Gastroesophageal sphincter (tissue), 4 donors: ENCODE measurements around the gene MTSS2. TPM values are rescaled to one million over a fixed set of nuclear protein-coding genes. Genes with fewer than 3 reads are reported as not detected.

ENCODE experiments used
- ATAC-seq: fragments of 150-250 bp; one replicate; pipeline ENCODE4 v1.9.1; 2016; ENCODE audit warnings: mild to moderate bottlenecking, moderate library complexity
- H3K27ac ChIP-seq, 4 donors: fragments of 200-600 bp; sonication (generic) in 3 of 4; 1 replicate in 3 of 4; 2 replicates in 1 of 4; pipeline ENCODE4 v1.5.1; 2016 to 2019
- H3K27me3 ChIP-seq: fragments of 200-600 bp; sonication (generic); one replicate; pipeline ENCODE4 v1.5.1; 2019
- H3K36me3 ChIP-seq, 2 donors: fragments of 200-600 bp; sonication (generic); one replicate each; pipeline ENCODE4 v1.5.1; 2019; ENCODE audit warnings: control low read depth in 1 of 2
- H3K4me1 ChIP-seq, 3 donors: fragments of 200-600 bp; sonication (generic); 1 replicate in 2 of 3; 2 replicates in 1 of 3; pipeline ENCODE4 v1.5.1; 2016 to 2019; ENCODE audit warnings: control low read depth in 2 of 3
- H3K4me3 ChIP-seq, 2 donors: fragments of 200-600 bp; sonication (generic); one replicate each; pipeline ENCODE4 v1.5.1; 2019; ENCODE audit warnings: mild to moderate bottlenecking in 1 of 2, moderate library complexity in 1 of 2
- H3K9me3 ChIP-seq, 3 donors: fragments of 200-600 bp; sonication (generic); one replicate each; pipeline ENCODE4 v1.5.1; 2017 to 2019; ENCODE audit warnings: control low read depth in 2 of 3
- EP300 ChIP-seq: sonication (generic); formaldehyde crosslinking; IDR thresholded peaks from one replicate; pipeline ENCODE4 v1.6.1; 2017; ENCODE audit warnings: antibody characterized with exemption, mild to moderate bottlenecking
- POLR2A ChIP-seq, 2 donors: fragments of 450-650 bp; IDR thresholded peaks; one replicate each; pipeline ENCODE4 v1.6.1; 2017; ENCODE audit warnings: antibody characterized with exemption in 2 of 2, mild to moderate bottlenecking in 2 of 2, moderate library complexity in 1 of 2
- POLR2AphosphoS5 ChIP-seq: sonication (generic); formaldehyde crosslinking; IDR thresholded peaks from one replicate; pipeline ENCODE4 v1.6.1; 2017; ENCODE audit warnings: antibody characterized with exemption
- WGBS, 2 donors: methylation state at CpG; one replicate each; pipeline ENCODE4 v1.1.5; 2018; ENCODE audit warnings: low coverage in 1 of 2; 5-methylcytosine and 5-hydroxymethylcytosine counted together
- total RNA-seq, 4 donors: library from RNA; depleted of rRNA; stranded (reverse); fragments of >200 nt; gene quantifications; one replicate each; pipeline ENCODE4 v1.1.0, GENCODE V29; 2016
- TF ChIP-seq, protein P1 (sequence below), 4 experiments: fragments of 200-600 bp in 2 of 4; fragments of 450-650 bp in 2 of 4; sonication (generic) in 1 of 4; IDR thresholded peaks; one replicate each; pipeline ENCODE4 v1.5.1; 2017 to 2019; ENCODE audit warnings: antibody characterized with exemption in 4 of 4, mild to moderate bottlenecking in 2 of 4, moderate library complexity in 2 of 4

MTSS2 gene
- total RNA-seq, 4 donors from 2014 or later: 70.9 to 234 (median 85.9) TPM

DNA sequence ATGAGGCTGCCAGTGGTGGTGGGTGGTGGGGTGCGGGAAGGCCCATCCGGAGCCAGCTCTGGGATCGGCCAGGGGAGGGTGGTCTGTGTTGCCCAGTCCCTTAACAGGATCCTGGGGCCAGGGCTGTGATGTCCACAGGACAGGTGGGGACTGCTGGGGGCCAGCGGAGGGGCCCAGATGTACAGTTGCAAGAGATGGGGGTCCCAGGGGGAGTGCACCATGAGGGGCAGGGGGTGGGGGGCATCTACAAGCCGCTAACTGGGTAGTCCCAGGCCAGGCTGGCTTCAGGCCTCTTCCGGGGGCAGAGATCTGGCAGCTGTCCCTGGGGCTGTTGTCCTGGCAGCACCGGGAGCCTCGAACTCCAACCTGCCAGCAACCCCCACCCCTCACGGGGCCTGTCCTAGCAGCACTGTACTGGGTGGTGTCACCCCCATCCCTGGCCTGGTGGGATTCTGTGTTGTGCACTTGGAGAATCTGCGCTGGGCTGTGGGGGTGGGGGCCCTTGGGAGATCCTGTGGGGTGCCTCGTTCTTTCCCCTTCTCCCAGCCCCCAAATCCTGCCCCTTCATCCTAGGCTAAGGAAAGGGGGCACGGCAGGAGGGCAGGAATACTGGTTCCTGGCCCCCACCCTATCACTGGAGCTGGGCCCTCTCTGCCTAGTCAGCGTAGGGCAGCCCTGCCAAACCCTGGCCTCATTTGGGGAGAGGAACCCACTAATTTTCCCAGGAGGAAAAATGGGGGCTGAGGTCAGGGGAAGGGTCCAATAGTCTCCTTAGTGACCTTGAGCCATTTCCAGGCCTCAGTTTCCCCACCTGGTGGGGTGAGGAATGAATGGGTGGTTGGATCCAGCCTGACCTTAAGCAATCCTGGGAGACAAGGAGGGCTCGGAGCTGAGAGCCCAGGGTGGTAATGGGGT is 1.4 kb downstream of the MTSS2 start:
- no peaks in the 10 kb centered on the region for H3K9me3 ChIP-seq
- peak overlapping the region; percentile 61 to 91 for H3K4me3 ChIP-seq
- no peaks in the 10 kb centered on the region for H3K27me3 ChIP-seq
- H3K27ac ChIP-seq: peak overlapping the region; percentile 71 to 98 (median 97)
- 0% methylated on average over 1 of the region's 14 CpGs for WGBS, 2 donors
- no peak for ATAC-seq
- TF ChIP-seq POLR2AphosphoS5 (no peak), EP300 (no peak), POLR2A (IDR thresholded peaks at IDR 0.05) (no peak)
- TF ChIP-seq, protein P1, sequence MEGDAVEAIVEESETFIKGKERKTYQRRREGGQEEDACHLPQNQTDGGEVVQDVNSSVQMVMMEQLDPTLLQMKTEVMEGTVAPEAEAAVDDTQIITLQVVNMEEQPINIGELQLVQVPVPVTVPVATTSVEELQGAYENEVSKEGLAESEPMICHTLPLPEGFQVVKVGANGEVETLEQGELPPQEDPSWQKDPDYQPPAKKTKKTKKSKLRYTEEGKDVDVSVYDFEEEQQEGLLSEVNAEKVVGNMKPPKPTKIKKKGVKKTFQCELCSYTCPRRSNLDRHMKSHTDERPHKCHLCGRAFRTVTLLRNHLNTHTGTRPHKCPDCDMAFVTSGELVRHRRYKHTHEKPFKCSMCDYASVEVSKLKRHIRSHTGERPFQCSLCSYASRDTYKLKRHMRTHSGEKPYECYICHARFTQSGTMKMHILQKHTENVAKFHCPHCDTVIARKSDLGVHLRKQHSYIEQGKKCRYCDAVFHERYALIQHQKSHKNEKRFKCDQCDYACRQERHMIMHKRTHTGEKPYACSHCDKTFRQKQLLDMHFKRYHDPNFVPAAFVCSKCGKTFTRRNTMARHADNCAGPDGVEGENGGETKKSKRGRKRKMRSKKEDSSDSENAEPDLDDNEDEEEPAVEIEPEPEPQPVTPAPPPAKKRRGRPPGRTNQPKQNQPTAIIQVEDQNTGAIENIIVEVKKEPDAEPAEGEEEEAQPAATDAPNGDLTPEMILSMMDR (IDR thresholded peaks at IDR 0.05): no peak
- peaks cover 0 to 91% (median 78%) of the 10 kb centered on the region in 3 donors for H3K4me1 ChIP-seq
- peaks cover 0 to 4% of the 10 kb centered on the region in 2 donors for H3K36me3 ChIP-seq

DNA sequence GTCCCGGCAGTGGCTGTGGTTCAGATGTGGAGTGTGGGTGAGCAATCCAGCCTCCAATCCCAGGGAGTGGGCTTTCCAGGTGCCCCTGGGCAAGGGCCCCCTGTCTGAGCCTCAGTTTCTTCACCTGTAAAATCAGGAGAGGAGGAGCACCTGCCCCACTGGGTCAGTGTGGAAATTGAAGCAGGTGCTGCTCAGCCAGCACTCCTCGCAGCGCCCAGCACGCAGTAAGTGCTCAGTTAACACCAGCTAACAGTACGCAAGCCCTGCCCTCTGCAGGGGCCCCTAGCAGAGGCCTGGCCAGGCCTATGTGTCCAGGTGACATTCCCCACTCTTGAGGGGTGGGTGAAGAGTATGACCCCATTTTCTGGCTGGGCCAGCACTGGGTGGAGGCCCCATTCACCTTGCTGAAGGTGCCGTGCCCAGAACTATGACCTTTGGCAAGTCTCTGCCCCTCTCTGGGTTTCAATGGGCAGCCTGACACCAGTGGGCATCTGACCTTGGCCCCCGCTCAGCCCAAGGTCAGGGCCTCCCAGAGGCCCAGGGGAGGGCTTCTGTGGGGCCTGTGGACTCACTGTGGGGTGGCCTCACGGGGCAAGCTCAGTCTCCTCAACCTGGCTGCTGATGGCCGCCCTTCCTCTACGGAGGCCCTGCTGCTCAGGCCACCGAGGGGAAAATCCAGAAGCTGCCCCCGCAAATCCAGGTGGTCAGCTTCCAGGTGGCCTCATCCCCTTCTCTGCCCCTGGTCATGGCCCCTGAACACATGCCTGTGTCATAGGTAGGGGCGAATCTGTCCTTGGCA is 2.5 kb downstream of the MTSS2 start:
- ATAC-seq: no peak
- peak overlapping the region; percentile 71 to 98 (median 97) for H3K27ac ChIP-seq

DNA sequence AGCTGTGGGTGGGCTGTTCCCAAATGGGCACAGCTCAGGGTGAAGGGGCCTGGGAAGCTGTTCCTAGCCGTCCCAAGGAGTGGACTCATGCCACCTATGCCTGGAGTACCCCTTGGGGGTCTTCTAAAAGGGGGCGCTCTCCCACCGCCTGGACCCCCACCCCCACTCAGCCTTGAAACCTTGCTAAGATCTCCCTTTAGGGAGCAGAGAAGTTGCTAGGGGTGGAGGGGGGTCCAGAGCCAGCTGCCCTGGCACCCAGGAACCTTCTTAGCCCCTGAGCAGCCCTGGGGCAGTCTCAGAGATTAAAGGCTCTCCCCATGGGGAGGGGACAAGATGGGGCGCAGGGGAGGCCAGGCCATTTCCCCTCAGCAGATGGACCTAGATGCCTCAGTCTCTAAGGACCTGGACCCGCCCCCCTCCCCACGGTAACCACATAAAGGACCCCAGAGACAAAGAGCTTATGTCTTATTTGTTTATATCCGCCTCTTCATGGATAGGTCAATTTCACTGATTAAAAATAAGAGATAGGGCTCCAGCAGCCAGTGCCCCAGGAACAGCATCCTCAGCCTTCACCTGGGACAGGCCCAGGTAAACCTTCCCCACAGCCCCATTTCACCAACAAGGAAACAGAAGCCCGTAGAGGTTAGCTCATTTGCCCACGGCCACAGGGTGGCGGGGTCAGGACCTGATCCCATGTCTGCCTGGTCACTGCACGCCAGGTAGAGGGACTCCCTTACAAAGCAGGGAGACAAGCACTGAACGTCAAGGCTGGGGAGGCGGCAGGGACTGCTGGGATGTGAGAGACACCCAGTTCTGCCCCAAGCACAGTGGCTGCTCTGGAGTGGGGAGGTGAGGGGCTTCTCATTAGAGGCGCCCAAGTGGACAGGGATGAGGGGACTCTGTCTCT is 3.4 kb downstream of the MTSS2 start:
- Histone ChIP-seq H3K36me3 (peaks cover 0 to 23% of the 10 kb centered on the region in 2 donors), H3K4me3 (peak overlapping the region in 1 of 2 donors; percentile 91), H3K4me1 (peaks cover 0 to 90% (median 60%) of the 10 kb centered on the region in 3 donors), H3K9me3 (no peaks in the 10 kb centered on the region), H3K27ac (peak overlapping the region; percentile 71 to 98 (median 97)), H3K27me3 (no peaks in the 10 kb centered on the region)
- no CpG with 5 or more reads among the region's 14 CpGs for WGBS, 2 donors
- TF ChIP-seq EP300: no peak
- no peak for TF ChIP-seq POLR2A (IDR thresholded peaks at IDR 0.05)
- TF ChIP-seq POLR2AphosphoS5: no peak
- TF ChIP-seq, protein P1 (IDR thresholded peaks at IDR 0.05): no peak
- no peak for ATAC-seq

More for the DNA sequence above, 2.5 kb downstream of the MTSS2 start:
- H3K4me1 ChIP-seq: peaks cover 0 to 91% (median 68%) of the 10 kb centered on the region in 3 donors
- H3K27me3 ChIP-seq: no peaks in the 10 kb centered on the region
- WGBS, 2 donors: 48% methylated on average over 2 of the region's 13 CpGs; no CpG with 5 or more reads in 1 of the 2 donors
- TF ChIP-seq, protein P1 (IDR thresholded peaks at IDR 0.05): no peak
- TF ChIP-seq EP300: no peak
- TF ChIP-seq POLR2AphosphoS5: no peak
- no peak for TF ChIP-seq POLR2A (IDR thresholded peaks at IDR 0.05)
- H3K36me3 ChIP-seq: peaks cover 0 to 15% of the 10 kb centered on the region in 2 donors
- H3K9me3 ChIP-seq: no peaks in the 10 kb centered on the region
- peak overlapping the region in 1 of 2 donors; percentile 91 for H3K4me3 ChIP-seq

DNA sequence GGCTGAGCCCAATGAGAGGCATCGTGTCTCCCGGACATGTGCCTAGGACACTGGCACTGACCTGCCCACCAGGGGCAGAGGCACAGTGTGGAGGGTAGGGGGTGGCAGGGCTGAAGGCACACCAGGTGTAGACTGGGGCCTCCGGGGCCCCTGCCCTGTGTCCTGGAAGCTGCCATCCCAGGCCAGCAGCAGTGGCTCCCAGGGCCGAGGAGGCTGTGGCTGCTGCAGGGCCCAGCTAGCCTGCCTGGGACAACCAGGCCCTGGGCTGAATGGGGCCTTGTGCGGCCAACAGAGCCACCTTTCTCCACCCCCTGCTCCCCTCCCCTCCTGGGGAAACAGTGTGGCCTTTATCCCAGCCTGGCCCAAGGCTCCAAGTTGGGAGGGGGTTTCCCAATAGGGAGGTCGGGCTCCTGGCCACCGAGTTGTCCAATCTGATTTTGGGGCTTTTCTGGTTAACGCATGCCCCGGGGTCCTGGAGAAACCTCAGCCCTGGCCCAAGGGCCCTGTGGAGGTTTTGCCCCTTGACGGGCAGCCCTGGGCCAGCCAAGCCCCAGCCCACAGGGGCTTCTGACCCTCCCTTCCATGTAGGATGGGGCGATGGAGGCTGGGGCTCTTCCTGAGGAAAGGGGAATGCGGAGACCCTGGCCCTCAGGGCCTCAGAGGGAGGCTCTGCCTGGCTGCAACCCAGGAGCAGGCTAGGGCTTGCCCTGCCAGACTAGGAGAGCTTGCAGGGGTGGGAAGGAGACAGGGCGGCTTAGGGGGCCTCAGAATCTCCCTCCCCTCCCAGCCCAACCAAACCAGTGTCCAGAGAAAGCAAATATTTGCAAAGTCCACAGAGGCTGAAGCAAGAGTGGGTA is 4.2 kb downstream of the MTSS2 start:
- TF ChIP-seq EP300 (no peak), POLR2A (IDR thresholded peaks at IDR 0.05) (no peak), POLR2AphosphoS5 (no peak)
- TF ChIP-seq, protein P1 (IDR thresholded peaks at IDR 0.05): no peak
- Histone ChIP-seq H3K36me3 (peaks cover 0 to 32% of the 10 kb centered on the region in 2 donors), H3K27me3 (no peaks in the 10 kb centered on the region), H3K4me3 (peak overlapping the region in 1 of 2 donors; percentile 16), H3K9me3 (no peaks in the 10 kb centered on the region), H3K27ac (peak overlapping the region; percentile 45 to 98 (median 97)), H3K4me1 (peaks cover 0 to 90% (median 53%) of the 10 kb centered on the region in 3 donors)
- no peak for ATAC-seq
- no CpG with 5 or more reads among the region's 13 CpGs for WGBS, 2 donors
